Activated naive CD8-positive, alpha-beta T cell (primary cell): Measurements from ENCODE around the gene LMBRD1.
"Not testable (repeated sequence)": the region's sequence is repeated elsewhere in the genome, so short reads cannot be mapped to it uniquely, and the experiment has no call there.

Experiments used
- H3K27ac Mint-ChIP-seq: one replicate; pipeline ENCODE4 v1.8.0; 2021; ENCODE audit warnings: mixed read lengths
- H3K27me3 Mint-ChIP-seq: one replicate; pipeline ENCODE4 v1.8.0; 2021; ENCODE audit warnings: mixed read lengths
- H3K36me3 Mint-ChIP-seq: one replicate; pipeline ENCODE4 v1.8.0; 2021; ENCODE audit warnings: mixed read lengths
- H3K4me1 Mint-ChIP-seq: one replicate; pipeline ENCODE4 v1.8.0; 2021; ENCODE audit warnings: low read depth, mixed read lengths
- H3K4me3 Mint-ChIP-seq: one replicate; pipeline ENCODE4 v1.8.0; 2021; ENCODE audit warnings: mild to moderate bottlenecking, mixed read lengths
- H3K9me3 Mint-ChIP-seq: one replicate; pipeline ENCODE4 v1.8.0; 2021; ENCODE audit warnings: low read depth, mixed read lengths

LMBRD1 gene

DNA sequence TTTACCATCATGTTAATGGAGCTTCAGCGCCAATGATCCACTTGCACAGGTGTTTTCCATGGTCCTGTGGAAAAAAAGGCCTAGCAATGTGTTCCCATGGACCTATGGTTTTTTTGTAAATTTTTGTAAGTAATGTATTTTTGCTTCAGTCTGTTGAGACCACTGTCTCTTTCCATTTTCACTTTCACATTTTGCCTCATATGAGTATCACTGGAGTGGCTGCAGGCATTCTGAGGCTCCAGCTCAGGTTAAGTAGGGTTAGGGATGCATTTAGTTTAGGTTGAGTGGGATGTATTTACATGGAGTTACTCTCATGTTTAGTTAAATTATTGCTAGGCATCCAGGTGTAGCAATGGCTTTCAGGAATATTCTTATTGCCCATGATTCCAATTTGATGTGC, 19.2 kb upstream of the LMBRD1 start:
- Mint-ChIP-seq H3K9me3 (no peaks in the 10 kb centered on the region), H3K27ac (peak overlapping the region; percentile 93), H3K4me3 (peak overlapping the region; percentile 81), H3K36me3 (no peaks in the 10 kb centered on the region), H3K4me1 (peaks cover 53% of the 10 kb centered on the region), H3K27me3 (no peaks in the 10 kb centered on the region)

DNA sequence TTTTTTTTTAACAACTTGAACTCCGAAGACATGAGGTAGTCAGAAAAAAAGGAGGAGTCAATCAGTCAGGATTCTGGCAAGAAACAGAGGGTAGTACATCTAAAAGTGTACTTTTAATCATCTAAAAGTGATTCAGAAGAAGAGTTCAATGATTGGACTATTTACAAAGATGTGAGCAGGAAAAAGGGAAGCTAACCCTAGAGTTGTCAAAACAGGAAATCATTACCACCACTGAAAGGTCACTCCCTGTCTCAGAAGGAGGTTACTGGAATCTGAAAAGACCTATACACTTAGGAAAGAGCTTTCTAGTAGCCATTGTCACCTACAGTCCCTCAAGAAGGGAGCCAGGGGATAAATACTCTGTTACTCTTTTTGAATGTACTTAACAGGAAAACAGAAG, 16.7 kb upstream of the LMBRD1 start:
- H3K4me3 Mint-ChIP-seq, result peak overlapping the region; percentile 56
- H3K4me1 Mint-ChIP-seq, result peaks cover 59% of the 10 kb centered on the region

DNA sequence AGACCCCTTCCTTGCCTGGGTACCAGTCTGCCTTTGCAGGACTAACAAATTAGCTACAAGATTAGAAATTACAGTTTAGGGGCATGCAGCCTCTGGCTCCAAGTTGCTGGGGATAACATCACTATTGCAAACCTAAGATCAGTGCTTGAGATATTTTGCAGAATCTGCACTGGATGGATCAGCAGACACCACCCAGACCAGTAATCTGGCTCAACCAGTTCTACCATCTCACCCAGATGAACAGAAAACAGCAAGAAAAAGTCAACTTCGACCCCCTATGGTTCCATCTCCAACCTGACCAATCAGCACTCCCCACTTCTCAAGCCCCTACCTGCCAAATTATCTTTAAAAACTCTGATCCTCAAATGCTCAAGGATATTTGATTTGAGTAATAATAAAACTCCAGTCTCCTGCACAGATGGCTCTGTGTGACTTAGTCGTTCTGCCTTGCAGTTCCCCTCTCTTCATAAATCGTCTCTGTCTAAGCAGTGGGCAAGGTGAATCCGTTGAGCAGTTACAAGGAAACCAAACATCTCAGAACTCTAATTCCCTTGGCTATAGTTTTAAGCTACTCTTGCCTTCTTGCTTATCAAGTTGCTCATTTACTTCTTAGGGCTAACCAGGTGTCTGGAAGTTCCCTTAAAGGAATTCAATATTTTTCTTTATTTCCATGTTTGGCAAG, 16.1 kb upstream of the LMBRD1 start:
- peak overlapping the region; percentile 84 for H3K27ac Mint-ChIP-seq
- peaks cover 3% of the 10 kb centered on the region for H3K36me3 Mint-ChIP-seq
- no peaks in the 10 kb centered on the region for H3K9me3 Mint-ChIP-seq
- H3K4me3 Mint-ChIP-seq, result peak overlapping the region; percentile 56
- H3K4me1 Mint-ChIP-seq, result peaks cover 59% of the 10 kb centered on the region
- H3K27me3 Mint-ChIP-seq, result peaks cover 3% of the 10 kb centered on the region

More for the DNA sequence above, 16.7 kb upstream of the LMBRD1 start:
- Mint-ChIP-seq H3K27ac (peak overlapping the region; percentile 84), H3K36me3 (peaks cover 3% of the 10 kb centered on the region), H3K9me3 (no peaks in the 10 kb centered on the region), H3K27me3 (no peaks in the 10 kb centered on the region)

DNA sequence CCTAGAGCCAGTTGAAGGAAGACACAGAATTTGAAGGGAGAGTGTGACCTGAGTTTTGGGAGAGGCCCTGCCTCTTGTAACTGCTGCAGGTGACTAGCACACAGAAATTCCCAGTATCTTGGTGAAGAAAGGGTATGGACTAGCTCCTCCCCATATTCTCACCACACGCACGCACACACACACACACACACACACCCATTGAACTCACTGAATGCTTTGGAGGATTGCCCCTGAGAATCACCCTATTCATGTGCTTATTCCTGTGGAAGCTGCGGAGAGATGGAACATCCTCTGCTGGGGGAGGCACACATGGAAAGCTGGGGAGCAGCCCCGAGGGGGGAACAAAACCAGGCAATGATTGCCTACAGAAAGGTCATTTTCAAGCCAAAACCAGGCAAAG, 6.2 kb upstream of the LMBRD1 start:
- Mint-ChIP-seq H3K4me3 (no peak overlapping the region), H3K27ac (no peak overlapping the region), H3K4me1 (no peaks in the 10 kb centered on the region), H3K27me3 (no peaks in the 10 kb centered on the region), H3K9me3 (no peaks in the 10 kb centered on the region), H3K36me3 (no peaks in the 10 kb centered on the region)

DNA sequence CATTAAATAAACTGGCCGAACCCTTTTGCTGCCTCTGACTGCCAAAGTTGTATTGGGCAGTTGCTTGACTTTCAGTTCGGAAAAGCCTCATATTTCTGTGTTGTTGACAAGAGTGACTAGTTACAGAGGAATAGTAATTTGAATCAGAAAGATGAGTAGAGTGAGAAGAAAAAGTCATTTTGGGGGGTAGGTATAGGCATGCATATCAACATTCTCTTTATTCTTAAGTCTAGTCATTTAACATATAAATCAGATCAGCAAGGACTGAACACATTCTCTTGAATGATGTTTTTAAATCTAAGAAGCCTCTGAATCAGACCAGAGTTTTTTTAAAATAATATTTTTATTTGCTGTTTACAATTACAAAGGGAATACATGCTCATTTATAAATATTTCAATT, 4.9 kb upstream of the LMBRD1 start:
- Mint-ChIP-seq H3K27ac (no peak overlapping the region), H3K36me3 (no peaks in the 10 kb centered on the region), H3K4me1 (peaks cover 11% of the 10 kb centered on the region), H3K4me3 (no peak overlapping the region), H3K9me3 (no peaks in the 10 kb centered on the region), H3K27me3 (no peaks in the 10 kb centered on the region)

DNA sequence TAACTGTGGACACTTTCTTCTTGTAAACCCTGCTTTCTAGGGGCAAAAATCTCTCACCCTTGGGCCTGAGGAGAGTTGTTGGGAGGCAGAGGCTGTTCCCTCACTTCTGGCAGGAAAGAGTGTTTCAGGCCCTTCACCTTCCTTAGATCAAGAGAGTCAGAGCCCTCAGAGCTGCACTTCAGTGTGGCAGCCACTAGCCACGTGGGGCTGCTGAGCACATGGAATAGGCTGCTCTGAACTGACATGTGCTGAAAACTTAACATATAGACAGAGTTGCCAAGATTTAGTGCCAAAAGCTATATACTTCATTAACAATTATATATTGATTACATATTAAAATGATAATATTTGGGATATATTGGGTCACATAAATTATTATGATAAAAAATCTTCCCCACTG, 4.4 kb upstream of the LMBRD1 start:
- Mint-ChIP-seq H3K36me3 (no peaks in the 10 kb centered on the region), H3K27ac (no peak overlapping the region), H3K4me3 (no peak overlapping the region), H3K27me3 (no peaks in the 10 kb centered on the region), H3K4me1 (peaks cover 11% of the 10 kb centered on the region), H3K9me3 (no peaks in the 10 kb centered on the region)

DNA sequence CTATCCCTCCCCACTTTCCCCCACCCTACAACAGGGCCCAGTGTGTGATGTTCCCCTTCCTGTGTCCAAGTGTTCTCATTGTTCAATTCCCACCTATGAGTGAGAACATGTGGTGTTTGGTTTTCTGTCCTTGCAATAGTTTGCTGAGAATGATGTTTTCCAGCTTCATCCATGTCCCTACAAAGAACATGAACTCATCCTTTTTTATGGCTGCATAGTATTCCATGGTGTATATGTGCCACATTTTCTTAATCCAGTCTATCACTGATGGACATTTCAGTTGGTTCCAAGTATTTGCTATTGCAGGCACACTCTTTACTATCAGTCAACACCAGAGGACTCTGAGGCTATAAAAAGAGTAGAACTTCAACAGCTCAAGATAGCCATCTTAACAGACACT, 2.0 kb upstream of the LMBRD1 start:
- H3K4me1 Mint-ChIP-seq, result peaks cover 34% of the 10 kb centered on the region

DNA sequence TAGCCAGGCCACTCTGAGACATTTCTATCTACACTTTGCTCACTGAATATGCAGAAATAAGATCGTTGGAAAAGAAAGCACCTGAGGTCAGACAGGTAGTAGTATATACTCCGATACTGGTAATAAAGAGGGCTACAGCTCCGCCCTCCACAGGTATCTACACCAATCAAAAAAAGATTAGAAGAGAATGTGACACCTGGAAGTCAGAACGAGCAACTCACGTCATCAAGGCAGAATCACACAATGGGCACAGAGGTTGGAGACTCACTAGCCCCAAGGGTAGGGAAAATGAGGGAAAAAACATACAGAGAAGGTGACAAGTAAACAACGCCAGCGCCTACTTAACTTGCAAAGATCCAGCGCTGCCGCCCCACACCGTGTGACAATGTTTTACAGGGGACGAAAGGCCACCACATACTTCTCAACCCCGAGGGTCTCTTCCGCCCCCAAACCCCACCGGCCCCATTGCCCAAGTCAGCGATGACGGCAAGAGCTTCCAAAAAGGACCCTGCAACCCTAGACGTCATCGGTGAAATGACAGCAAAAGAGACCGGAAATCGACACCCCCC, 653 bp downstream of the LMBRD1 start:
- H3K27me3 Mint-ChIP-seq, result no peaks in the 10 kb centered on the region
- no peaks in the 10 kb centered on the region for H3K9me3 Mint-ChIP-seq
- peak overlapping the region; percentile 98 for H3K4me3 Mint-ChIP-seq
- H3K27ac Mint-ChIP-seq, result peak overlapping the region; percentile 97
- peaks cover 3% of the 10 kb centered on the region for H3K36me3 Mint-ChIP-seq
- H3K4me1 Mint-ChIP-seq, result peaks cover 53% of the 10 kb centered on the region

More for the DNA sequence above, 2.0 kb upstream of the LMBRD1 start:
- not testable (repeated sequence) for H3K9me3 Mint-ChIP-seq, H3K27ac Mint-ChIP-seq, H3K4me3 Mint-ChIP-seq, H3K36me3 Mint-ChIP-seq, H3K27me3 Mint-ChIP-seq

DNA sequence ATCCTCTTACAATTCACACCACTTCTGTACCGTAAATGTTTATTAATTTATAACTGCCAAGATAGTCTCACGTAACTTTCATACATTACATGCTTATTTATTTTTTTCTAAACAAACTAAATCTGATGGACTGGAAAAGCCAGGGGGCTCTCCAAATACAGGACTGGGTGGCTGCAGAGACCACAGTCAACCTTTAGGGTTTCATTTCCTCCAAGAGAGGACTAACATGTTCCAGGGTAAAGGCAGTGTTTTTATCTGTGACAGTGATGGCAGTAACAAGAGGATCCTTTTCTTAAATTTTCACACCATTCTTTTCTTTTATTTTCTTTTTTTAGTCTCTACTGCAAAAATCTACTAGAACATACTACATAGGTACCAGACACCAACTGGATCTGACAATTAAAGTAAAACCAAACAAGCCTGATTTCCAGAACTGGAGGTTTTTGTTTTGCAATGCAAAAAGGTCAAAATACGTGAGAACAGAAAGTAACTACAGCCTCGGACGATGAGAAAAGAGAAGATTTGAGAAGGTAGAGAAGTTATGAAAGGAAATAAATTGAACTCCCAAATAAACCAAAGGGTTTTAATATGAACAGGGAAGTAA, 1.2 kb downstream of the LMBRD1 start:
- peaks cover 59% of the 10 kb centered on the region for H3K4me1 Mint-ChIP-seq
- peak overlapping the region; percentile 98 for H3K4me3 Mint-ChIP-seq
- H3K9me3 Mint-ChIP-seq, result no peaks in the 10 kb centered on the region
- H3K27ac Mint-ChIP-seq, result peak overlapping the region; percentile 97
- H3K36me3 Mint-ChIP-seq, result peaks cover 3% of the 10 kb centered on the region
- H3K27me3 Mint-ChIP-seq, result no peaks in the 10 kb centered on the region

DNA sequence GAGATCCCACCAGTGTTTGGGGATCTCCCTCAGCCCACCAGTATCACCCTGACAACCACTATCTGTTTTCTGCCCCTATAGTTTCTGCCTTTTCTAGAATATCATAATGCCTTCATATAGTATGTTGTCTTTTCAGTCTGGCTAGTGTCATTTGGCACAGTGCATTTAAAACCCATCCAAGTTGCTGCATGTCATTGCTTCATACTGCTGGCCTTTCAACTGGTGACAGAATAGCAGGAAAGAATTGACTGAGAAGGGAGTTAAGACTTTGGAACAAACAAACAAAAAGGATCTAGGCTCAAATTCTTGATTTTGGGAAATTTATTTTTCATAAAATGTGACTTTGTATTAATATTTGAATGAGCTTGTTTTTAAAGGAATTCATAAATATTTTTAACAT, 4.5 kb downstream of the LMBRD1 start:
- Mint-ChIP-seq H3K4me3 (no peak overlapping the region), H3K4me1 (peaks cover 66% of the 10 kb centered on the region), H3K27me3 (no peaks in the 10 kb centered on the region), H3K36me3 (peaks cover 5% of the 10 kb centered on the region), H3K9me3 (no peaks in the 10 kb centered on the region), H3K27ac (peak overlapping the region; percentile 62)

DNA sequence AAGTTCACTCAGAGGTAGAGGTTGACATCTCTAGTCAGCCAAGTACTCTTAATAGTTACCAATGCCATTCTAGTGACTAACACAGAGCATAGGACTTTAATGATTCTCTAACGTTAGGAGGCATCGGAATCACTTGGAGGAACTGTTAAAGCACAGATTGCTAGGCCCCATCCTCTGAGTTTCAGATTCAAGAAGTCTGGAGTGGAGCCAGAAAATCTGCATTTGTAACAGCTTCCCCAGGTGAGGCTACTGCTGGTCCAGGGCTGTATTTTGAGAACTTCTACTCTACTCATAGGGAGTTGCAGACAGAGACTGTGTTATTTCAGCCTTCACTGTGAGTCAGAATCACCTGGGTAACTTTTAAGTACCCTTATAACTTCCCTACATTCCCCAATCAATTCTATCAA, 5.7 kb downstream of the LMBRD1 start:
- Mint-ChIP-seq H3K27ac (no peak overlapping the region), H3K4me3 (no peak overlapping the region), H3K27me3 (no peaks in the 10 kb centered on the region)

DNA sequence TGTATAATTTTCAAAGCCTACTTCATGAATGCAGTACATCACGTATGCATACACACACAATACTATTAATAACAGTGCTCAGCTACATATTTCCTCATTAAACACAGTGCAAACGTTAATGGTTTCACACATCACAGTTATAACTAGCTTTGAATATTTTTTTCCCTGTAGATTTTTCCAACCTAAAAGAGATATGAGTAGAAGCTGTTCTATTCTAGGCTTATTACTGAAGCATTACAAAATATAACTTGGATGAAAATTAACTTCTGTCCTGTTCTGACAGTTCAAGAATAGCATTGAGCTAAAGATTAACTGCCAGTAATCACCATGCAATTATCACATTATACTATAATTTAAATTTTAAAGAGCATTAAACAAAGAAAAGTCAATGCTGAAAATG, 6.2 kb downstream of the LMBRD1 start:
- Mint-ChIP-seq H3K27me3 (no peaks in the 10 kb centered on the region), H3K4me1 (peaks cover 69% of the 10 kb centered on the region), H3K36me3 (peaks cover 11% of the 10 kb centered on the region), H3K27ac (no peak overlapping the region), H3K4me3 (no peak overlapping the region), H3K9me3 (no peaks in the 10 kb centered on the region)

More for the DNA sequence above, 5.7 kb downstream of the LMBRD1 start:
- peaks cover 70% of the 10 kb centered on the region for H3K4me1 Mint-ChIP-seq
- H3K36me3 Mint-ChIP-seq, result peaks cover 11% of the 10 kb centered on the region
- no peaks in the 10 kb centered on the region for H3K9me3 Mint-ChIP-seq

DNA sequence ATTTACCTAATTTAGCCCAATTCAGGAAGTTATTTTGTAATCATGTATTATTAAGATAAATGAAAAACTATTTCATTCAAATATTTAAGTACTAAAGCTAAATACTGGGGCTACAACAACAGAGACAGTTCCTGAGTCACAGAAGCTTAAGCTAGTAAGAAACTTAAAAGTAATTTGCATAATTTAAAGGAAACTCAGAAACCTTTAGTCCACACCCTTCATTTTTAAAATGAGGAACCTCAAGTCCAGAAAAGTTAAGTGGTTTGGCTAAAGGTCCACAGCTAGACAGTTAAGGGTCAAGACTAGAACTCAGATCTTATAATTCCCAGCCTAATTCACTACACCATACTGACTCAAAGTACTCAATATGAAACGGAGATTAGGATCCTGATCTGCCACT, 7.2 kb downstream of the LMBRD1 start:
- Mint-ChIP-seq H3K36me3 (peaks cover 21% of the 10 kb centered on the region), H3K4me1 (peaks cover 70% of the 10 kb centered on the region), H3K27me3 (no peaks in the 10 kb centered on the region), H3K27ac (no peak overlapping the region), H3K9me3 (no peaks in the 10 kb centered on the region), H3K4me3 (no peak overlapping the region)

DNA sequence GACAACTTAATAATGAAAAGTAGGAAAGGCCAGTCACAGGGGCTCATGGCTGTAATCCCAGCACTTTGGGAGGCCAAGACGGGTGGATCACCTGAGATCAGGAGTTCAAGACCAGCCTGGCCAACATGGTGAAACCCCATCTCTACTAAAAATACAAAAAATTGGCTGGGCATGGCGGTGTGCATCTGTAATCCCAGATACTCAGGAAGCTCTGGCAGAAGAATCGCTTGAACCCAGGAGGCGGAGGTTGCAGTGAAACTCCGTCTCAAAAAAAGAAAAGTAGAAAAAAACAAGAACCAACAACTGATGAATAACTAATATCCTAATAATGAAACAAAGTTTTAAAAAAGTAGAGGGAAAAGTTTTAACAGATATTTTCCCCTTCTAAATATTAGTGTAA, 9.4 kb downstream of the LMBRD1 start:
- not testable (repeated sequence) for H3K27me3 Mint-ChIP-seq, H3K27ac Mint-ChIP-seq, H3K9me3 Mint-ChIP-seq, H3K4me3 Mint-ChIP-seq
- peaks cover 71% of the 10 kb centered on the region for H3K4me1 Mint-ChIP-seq
- H3K36me3 Mint-ChIP-seq, result peaks cover 25% of the 10 kb centered on the region

DNA sequence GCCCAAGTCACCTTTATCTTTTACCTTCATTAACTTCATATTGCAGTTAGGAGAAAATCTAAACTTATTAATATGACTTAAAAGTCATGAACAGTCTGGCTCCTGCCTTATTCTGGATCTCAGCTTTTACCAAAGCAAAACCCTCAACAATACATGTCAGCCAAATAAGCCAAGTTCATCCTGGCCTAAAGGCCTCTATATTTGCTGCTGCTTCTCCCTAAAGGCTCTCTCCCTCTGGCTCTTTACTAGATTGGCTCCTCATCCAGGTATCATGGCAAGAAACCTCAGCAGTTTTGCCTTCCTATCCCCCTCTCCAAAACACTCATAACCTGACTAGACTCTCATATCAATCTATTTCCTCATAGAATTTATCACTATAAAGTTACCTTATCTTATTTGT, 11.1 kb downstream of the LMBRD1 start:
- H3K36me3 Mint-ChIP-seq, result peaks cover 26% of the 10 kb centered on the region
- peaks cover 62% of the 10 kb centered on the region for H3K4me1 Mint-ChIP-seq
- H3K4me3 Mint-ChIP-seq, result no peak overlapping the region
- no peaks in the 10 kb centered on the region for H3K27me3 Mint-ChIP-seq
- H3K9me3 Mint-ChIP-seq, result no peaks in the 10 kb centered on the region
- H3K27ac Mint-ChIP-seq, result no peak overlapping the region
